Osteocyte (in vitro differentiated cells): Measurements from ENCODE around the gene LEP. TPM values are rescaled to one million over a fixed set of nuclear protein-coding genes. Genes with fewer than 3 reads are reported as not detected.
"Not testable (repeated sequence)": the region's sequence is repeated elsewhere in the genome, so short reads cannot be mapped to it uniquely, and the experiment has no call there.

Experiments used
- DNase-seq: peaks from one replicate; pipeline ENCODE4 v3.0.0; 2021; ENCODE audit warnings: mixed read lengths; ENCODE audit not compliant: unreplicated experiment; ENCODE audit errors: extremely low spot score
- H3K27ac Mint-ChIP-seq: one replicate; pipeline ENCODE4 v1.8.0; 2021; ENCODE audit warnings: mild to moderate bottlenecking, mixed read lengths; ENCODE audit not compliant: unreplicated experiment
- H3K27me3 Mint-ChIP-seq: one replicate; pipeline ENCODE4 v1.8.0; 2021; ENCODE audit warnings: mixed read lengths; ENCODE audit not compliant: unreplicated experiment
- H3K36me3 Mint-ChIP-seq: one replicate; pipeline ENCODE4 v1.8.0; 2021; ENCODE audit warnings: mixed read lengths; ENCODE audit not compliant: unreplicated experiment
- H3K4me1 Mint-ChIP-seq: one replicate; pipeline ENCODE4 v1.8.0; 2021; ENCODE audit warnings: mixed read lengths; ENCODE audit not compliant: unreplicated experiment
- H3K4me3 Mint-ChIP-seq: one replicate; pipeline ENCODE4 v1.8.0; 2021; ENCODE audit warnings: mild to moderate bottlenecking, moderate library complexity, mixed read lengths; ENCODE audit not compliant: unreplicated experiment
- H3K9me3 Mint-ChIP-seq: one replicate; pipeline ENCODE4 v1.8.0; 2021; ENCODE audit warnings: mixed read lengths; ENCODE audit not compliant: unreplicated experiment
- CTCF ChIP-seq: fragments of 200-600 bp; sonication (generic); IDR thresholded peaks from 2 replicates; pipeline ENCODE4 v1.5.0; 2021; ENCODE audit warnings: antibody characterized with exemption, mild to moderate bottlenecking, moderate library complexity
- total RNA-seq: library from RNA; stranded (reverse); gene quantifications from 2 replicates; pipeline ENCODE4 v1.2.1, GENCODE V29; 2021

Gene LEP
- total RNA-seq, 1 donor from 2014 or later: not detected

DNA sequence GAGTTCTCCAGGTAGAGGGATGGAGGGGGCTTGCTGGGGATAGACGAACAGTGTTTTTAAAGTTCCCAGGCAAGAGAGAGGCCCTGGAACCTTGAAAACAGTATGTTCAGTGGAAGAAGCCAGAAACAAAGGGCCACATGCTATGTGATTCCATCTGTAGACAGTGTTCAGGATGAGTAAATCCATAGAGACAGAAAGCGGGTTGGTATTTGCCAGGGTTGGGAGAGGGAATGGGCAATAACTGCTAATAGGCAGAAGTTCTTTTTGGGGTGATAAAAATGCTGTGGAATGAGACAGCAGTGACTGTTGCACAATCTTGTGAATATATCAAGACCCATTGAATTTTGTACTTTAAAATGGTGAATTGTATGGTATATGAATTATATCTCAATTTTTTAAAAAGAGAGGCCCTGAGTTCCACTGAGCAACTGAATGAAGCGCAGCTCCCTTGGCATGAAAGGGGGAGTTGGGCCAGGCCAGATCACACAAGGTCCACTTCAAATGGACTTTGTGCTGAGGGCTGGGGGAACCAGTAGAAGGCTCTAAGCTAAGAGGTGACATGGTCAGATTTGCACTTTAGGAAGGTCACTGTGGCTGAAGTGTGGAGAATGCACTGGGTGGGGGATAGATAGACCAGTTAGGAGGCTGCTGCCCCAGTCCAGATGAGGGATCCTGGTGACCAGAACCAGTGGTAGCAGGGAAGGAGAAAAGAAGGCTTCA is 34.0 kb downstream of the LEP start:
- H3K27ac Mint-ChIP-seq: peak overlapping the region; percentile 16
- peaks cover 6% of the 10 kb centered on the region for H3K27me3 Mint-ChIP-seq
- H3K36me3 Mint-ChIP-seq: peaks cover 7% of the 10 kb centered on the region
- TF ChIP-seq CTCF: no peak
- no peak for DNase-seq
- peaks cover 15% of the 10 kb centered on the region for H3K9me3 Mint-ChIP-seq
- H3K4me3 Mint-ChIP-seq: no peak overlapping the region
- H3K4me1 Mint-ChIP-seq: no peaks in the 10 kb centered on the region

DNA sequence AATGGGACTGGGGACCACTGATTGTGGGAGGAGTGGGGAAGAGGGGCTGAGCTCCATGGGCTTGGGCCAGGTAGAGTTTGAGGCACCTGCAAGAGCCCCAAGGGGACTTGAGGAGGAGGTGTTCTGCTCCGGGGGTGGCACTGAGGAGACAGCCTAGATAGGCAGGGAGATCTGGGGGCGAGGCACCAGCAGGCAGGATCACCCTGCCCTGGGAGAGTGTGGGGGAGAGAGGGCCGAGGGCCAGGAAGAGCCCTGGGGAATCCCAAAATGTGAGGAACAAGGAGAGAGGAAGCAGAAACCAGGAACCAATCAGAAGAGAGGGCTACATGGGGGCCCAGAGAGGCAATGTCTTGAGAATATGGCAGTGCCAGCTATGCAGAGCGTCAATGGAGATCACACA is 34.6 kb downstream of the LEP start:
- Mint-ChIP-seq H3K4me3 (no peak overlapping the region), H3K27me3 (peaks cover 6% of the 10 kb centered on the region), H3K27ac (peak overlapping the region; percentile 16), H3K36me3 (peaks cover 8% of the 10 kb centered on the region), H3K9me3 (peaks cover 20% of the 10 kb centered on the region), H3K4me1 (no peaks in the 10 kb centered on the region)
- TF ChIP-seq CTCF: no peak
- no peak for DNase-seq

DNA sequence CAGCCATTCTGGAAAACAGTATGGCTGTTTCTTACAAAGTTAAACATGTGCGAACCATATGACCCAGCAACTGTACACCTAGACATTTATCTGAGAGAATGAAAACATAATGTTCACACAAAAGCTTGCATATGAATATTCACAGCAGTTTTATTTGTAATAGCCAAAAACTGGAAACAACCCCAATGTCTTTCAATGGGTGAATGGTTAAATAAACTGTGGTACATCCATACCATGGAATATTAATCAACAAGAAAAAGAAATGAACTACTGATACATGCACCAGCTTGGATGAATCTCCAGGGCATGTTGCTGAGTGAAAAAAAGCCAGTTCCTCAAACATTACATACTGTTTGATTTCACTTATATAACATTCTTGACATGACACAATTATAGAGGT is 37.3 kb downstream of the LEP start:
- peaks cover 6% of the 10 kb centered on the region for H3K27me3 Mint-ChIP-seq
- H3K9me3 Mint-ChIP-seq: peaks cover 22% of the 10 kb centered on the region
- H3K4me3 Mint-ChIP-seq: no peak overlapping the region
- H3K27ac Mint-ChIP-seq: no peak overlapping the region
- no peaks in the 10 kb centered on the region for H3K4me1 Mint-ChIP-seq
- peaks cover 10% of the 10 kb centered on the region for H3K36me3 Mint-ChIP-seq
- DNase-seq: no peak
- no peak for TF ChIP-seq CTCF

- Mint-ChIP-seq H3K4me1 (no peaks in the 10 kb centered on the region), H3K27me3 (peaks cover 3% of the 10 kb centered on the region), H3K36me3 (peaks cover 10% of the 10 kb centered on the region), H3K27ac (no peak overlapping the region), H3K4me3 (no peak overlapping the region), H3K9me3 (peaks cover 22% of the 10 kb centered on the region)
- no peak for DNase-seq
- TF ChIP-seq CTCF: no peak
Measured at GRCh38 chr7:128279124-128279713, 38.1 kb downstream of the LEP start.

- DNase-seq, H3K4me3 Mint-ChIP-seq, H3K4me1 Mint-ChIP-seq, H3K27ac Mint-ChIP-seq, H3K27me3 Mint-ChIP-seq: not testable (repeated sequence)
- Mint-ChIP-seq H3K9me3 (peaks cover 22% of the 10 kb centered on the region), H3K36me3 (peaks cover 11% of the 10 kb centered on the region)
Measured at GRCh38 chr7:128280451-128280850, 39.4 kb downstream of the LEP start.
